Epithelial cell of proximal tubule (primary cell): ENCODE data around the gene WTAP. TPM values are rescaled to one million over a fixed set of nuclear protein-coding genes. Genes with fewer than 3 reads are reported as not detected.
"Not testable (repeated sequence)": the region's sequence is repeated elsewhere in the genome, so short reads cannot be mapped to it uniquely, and the experiment has no call there.

Experiments
- DNase-seq: peaks from one replicate; pipeline ENCODE4 v3.0.0-alpha.2; 2011; ENCODE audit warnings: low read depth
- H3K4me3 ChIP-seq: 2 replicates; pipeline ENCODE4 v1.5.1; 2011; ENCODE audit warnings: low read depth, mild to moderate bottlenecking, low read length
- total RNA-seq: library from RNA; depleted of rRNA; stranded (reverse); fragments of >200 nt; gene quantifications from 2 replicates; pipeline ENCODE4 v1.2.3, GENCODE V29; 2015
- TF ChIP-seq, protein P1 (sequence below): conservative IDR thresholded peaks from 2 replicates; pipeline ENCODE4 v1.5.1; 2012; ENCODE audit warnings: low read depth, mild to moderate bottlenecking, low read length

The WTAP gene
- total RNA-seq, 1 donor from 2014 or later: 82.3 TPM

DNA sequence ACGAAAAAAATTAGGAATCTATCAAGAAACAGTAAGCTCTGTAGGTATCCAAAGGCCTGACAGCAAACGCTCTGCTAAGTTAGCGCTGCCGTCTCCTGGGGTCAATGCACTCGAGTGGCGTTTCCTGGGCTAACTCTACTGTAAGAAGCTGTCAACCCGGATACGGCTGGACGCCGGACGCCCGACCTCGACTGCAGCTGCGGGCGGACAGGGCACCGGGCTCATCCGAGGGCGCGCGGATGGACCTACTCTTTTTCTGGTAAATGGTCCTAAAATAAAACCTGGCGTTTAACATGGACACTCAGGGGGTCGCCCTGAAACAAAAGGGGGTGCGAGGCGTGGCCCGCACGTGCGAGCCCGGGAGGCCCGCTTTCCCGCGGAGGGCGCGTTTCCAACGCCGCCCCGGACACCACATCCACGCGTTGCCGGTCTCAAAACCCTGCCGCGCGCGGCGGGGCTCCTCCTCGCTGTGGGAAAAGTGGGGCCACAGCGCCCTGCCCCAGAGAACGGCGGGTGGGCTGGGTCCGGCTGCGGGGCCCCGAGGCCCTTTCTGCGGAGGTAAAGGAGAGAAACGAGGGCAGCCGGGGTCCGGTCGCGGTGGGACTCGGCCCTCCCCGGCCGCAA lies 61.6 kb downstream of the WTAP start:
- no peak for DNase-seq
- TF ChIP-seq, protein P1, sequence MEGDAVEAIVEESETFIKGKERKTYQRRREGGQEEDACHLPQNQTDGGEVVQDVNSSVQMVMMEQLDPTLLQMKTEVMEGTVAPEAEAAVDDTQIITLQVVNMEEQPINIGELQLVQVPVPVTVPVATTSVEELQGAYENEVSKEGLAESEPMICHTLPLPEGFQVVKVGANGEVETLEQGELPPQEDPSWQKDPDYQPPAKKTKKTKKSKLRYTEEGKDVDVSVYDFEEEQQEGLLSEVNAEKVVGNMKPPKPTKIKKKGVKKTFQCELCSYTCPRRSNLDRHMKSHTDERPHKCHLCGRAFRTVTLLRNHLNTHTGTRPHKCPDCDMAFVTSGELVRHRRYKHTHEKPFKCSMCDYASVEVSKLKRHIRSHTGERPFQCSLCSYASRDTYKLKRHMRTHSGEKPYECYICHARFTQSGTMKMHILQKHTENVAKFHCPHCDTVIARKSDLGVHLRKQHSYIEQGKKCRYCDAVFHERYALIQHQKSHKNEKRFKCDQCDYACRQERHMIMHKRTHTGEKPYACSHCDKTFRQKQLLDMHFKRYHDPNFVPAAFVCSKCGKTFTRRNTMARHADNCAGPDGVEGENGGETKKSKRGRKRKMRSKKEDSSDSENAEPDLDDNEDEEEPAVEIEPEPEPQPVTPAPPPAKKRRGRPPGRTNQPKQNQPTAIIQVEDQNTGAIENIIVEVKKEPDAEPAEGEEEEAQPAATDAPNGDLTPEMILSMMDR: no peak

DNA sequence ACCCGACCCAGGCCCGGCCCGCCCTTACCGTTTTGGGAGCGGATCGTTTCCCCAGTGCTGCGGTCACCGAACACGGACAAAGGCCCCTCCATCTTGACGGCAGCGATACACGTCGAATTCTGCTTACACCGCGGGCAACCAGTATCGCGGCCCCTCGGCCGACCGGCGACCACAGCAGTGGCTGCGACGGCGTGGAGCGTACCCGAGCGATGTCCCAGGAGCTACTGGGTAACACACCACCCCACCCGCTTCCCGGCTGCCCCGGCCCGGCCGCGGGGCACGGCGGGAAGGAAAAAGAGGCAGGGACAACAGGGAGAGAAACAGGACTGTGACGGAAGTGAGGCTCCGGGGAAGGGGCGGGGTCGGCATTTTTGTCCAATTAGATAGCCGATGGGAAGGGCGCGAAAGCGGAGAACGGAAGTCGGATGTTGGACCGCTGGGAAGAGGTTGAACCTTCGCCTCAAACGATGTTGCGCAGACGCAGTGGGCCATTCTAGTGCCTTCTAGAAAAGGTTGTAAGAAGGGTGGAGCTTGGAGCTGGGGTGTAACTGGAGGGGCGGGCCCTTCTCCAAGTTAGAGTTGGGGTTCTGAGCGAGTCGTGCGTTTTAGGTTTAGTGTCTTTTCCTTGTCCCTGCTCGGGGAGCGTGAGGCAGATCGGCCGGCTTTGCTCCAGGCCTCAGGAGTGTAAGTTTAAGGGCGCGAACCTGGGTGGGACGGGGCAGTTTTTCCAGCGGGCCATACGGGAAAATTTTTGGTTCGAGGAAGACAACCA lies 62.3 kb downstream of the WTAP start, which contains the start of gene TCP1:
Gene TCP1, minus strand, starts transcription at position 226 of the 772 bp plus-strand sequence. Its CDS starts 134 bp downstream, at position 92.
- TF ChIP-seq, protein P1: no peak
- DNase-seq: peak; percentile 97
- peak within 1 kb of the TSS; percentile 96 for H3K4me3 ChIP-seq

More for the DNA sequence above, 61.6 kb downstream of the WTAP start:
- peak overlapping the region; percentile 96 for H3K4me3 ChIP-seq

DNA sequence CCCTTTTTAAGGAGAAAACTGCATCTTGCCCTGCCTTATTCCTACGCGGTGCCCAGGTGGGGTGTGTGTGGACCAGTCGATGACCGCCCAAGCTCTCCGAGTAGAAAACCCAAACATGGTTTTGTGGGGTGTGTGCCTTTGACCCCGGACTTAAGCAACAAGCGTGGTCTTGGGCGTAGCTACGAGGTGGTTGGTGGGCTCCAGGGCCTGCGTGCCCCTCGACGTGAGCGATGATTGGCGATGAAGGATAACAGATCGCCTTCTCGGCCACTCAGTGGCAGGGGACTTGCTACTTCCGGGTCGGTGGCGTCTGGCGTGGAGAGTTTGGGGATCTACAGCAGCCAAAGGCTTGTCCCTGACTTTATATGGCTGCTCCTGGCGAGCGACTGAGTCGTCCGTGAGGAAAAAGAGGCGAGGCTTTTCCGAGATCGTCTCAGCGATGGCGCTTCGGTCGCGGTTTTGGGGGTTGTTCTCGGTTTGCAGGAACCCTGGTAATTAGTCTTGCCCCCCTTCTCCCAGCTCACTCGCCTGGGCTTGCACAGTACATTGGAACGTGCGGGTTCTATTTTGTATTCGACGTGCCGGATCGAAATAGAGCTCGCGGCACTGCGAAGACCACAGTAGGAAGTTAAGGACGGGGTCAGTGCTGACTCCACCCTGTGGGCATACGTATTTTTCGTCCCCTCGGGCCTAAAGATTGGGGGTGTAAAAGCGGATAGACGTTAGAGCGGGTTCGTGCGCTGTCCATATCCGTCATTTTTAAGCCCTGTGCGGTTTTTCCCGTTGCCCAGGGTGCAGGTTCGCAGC lies 63.0 kb downstream of the WTAP start, which contains the start of gene MRPL18:
Gene MRPL18, plus strand, starts transcription at position 319 of the 807 bp plus-strand sequence. Its CDS starts 121 bp downstream, at position 440.
- TF ChIP-seq, protein P1: no peak
- DNase-seq: peak; percentile 81
- peak within 1 kb of the TSS; percentile 96 for H3K4me3 ChIP-seq

DNA sequence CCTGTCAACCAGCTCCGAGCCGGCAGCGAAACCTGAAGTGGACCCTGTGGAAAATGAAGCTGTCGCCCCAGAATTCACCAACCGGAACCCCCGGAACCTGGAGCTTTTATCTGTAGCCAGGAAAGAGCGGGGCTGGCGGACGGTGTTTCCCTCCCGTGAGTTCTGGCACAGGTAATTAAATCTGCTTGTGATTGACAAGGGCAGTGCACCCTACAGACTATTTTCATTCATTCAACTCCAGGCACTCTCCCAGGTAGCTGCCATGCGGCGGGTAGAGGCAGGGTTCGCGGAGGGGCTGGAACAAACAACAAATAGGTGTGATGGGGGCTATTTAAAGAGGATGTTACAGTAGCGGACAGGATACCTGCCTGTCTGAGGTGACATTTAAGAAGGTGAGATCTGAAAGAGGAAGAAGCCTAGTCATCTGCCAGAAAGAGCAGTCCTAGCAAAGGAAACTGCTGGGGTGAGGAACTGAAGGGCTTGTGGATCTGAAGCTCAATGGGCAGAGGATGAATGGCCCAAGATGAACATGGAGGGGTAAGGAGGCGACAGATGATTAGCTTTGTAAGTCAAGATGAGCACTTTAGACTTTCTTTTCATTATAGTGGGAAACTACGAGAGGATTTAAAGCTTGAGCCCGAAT lies 63.8 kb downstream of the WTAP start:
- no peak for DNase-seq
- TF ChIP-seq, protein P1: no peak
- H3K4me3 ChIP-seq: peak overlapping the region; percentile 96

DNA sequence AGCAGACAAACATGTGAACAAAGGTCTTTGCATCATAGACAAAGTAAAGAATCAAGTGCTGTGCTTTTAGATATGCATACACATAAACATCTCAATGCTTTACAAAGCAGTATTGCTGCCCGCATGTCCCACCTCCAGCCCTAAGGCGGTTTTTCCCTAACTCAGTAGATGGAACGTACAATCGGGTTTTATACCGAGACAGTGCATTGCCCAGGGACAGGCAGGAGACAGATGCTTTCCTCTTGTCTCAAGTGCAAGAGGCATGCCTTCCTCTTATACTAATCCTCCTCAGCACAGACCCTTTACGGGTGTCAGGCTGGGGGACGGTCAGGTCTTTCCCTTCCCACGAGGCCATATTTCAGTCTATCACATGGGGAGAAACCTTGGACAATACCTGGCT lies 67.7 kb downstream of the WTAP start:
- not testable (repeated sequence) for DNase-seq, H3K4me3 ChIP-seq

DNA sequence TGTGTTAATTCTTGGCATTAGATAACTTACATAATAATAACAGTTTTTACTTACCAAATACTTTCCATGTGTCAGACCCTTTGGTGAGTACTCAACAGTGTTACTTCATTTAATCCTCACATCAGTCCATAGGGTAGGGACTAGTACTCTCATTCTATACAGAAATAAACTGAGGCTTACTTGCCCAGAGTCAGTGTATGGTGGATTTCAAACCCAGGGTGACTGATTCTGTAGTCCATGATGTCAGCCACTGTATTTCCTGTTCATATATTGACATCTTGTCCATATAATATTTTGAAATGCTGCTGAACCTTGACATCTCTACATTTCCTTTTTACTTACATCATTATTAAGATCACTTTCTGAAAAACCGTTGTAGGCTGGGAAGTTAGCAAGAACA lies 70.2 kb downstream of the WTAP start:
- no peak overlapping the region for H3K4me3 ChIP-seq
- TF ChIP-seq, protein P1: no peak
- DNase-seq: no peak
